HUES48 (cell line): ENCODE data around the gene NOP56.

Experiments
- H3K27ac ChIP-seq: one replicate; pipeline ENCODE4 v1.7.0; 2013; ENCODE audit warnings: low read depth, low read length, inconsistent platforms
- H3K27me3 ChIP-seq: 2 replicates; pipeline ENCODE4 v1.6.1; 2013; ENCODE audit warnings: mild to moderate bottlenecking, low read length; ENCODE audit not compliant: control insufficient read depth, insufficient read depth
- H3K36me3 ChIP-seq: 2 replicates; pipeline ENCODE4 v1.6.1; 2013; ENCODE audit warnings: low read length; ENCODE audit not compliant: control insufficient read depth, insufficient read depth
- H3K4me1 ChIP-seq: 2 replicates; pipeline ENCODE4 v1.6.1; 2013; ENCODE audit warnings: mild to moderate bottlenecking, low read length; ENCODE audit not compliant: control insufficient read depth, insufficient read depth
- H3K4me3 ChIP-seq: 2 replicates; pipeline ENCODE4 v1.5.1; 2013; ENCODE audit warnings: mild to moderate bottlenecking, low read depth, low read length
- H3K9ac ChIP-seq: 2 replicates; pipeline ENCODE4 v1.6.1; 2013; ENCODE audit warnings: mild to moderate bottlenecking, low read depth, low read length, moderate library complexity
- H3K9me3 ChIP-seq: 2 replicates; pipeline ENCODE4 v1.6.1; 2013; ENCODE audit warnings: low read length; ENCODE audit not compliant: control insufficient read depth, insufficient read depth

The NOP56 gene

DNA sequence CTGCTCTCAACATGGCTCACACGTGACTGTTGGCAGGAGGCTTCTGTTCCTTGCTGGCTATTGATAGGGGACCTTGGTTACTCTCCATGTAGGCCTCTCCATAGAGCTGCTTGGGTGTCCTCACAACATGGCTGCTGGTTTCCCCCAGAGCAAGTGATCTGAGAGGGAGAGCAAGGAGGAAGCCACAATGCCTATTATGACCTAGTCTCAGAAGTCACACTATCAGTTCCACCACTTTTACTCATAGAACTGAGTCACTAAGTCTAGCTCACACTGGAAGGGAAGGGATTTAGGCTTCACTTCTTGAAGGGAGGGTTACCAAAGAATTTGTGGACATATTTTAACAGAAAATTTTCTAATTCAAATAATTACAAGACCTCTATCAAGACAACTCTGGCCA lies 8.7 kb upstream of the NOP56 start:
- H3K27me3 ChIP-seq: no peaks in the 10 kb centered on the region
- no peak overlapping the region for H3K4me3 ChIP-seq
- no peaks in the 10 kb centered on the region for H3K9me3 ChIP-seq
- H3K27ac ChIP-seq: no peak overlapping the region
- H3K9ac ChIP-seq: no peak overlapping the region
- H3K4me1 ChIP-seq: no peaks in the 10 kb centered on the region
- no peaks in the 10 kb centered on the region for H3K36me3 ChIP-seq

DNA sequence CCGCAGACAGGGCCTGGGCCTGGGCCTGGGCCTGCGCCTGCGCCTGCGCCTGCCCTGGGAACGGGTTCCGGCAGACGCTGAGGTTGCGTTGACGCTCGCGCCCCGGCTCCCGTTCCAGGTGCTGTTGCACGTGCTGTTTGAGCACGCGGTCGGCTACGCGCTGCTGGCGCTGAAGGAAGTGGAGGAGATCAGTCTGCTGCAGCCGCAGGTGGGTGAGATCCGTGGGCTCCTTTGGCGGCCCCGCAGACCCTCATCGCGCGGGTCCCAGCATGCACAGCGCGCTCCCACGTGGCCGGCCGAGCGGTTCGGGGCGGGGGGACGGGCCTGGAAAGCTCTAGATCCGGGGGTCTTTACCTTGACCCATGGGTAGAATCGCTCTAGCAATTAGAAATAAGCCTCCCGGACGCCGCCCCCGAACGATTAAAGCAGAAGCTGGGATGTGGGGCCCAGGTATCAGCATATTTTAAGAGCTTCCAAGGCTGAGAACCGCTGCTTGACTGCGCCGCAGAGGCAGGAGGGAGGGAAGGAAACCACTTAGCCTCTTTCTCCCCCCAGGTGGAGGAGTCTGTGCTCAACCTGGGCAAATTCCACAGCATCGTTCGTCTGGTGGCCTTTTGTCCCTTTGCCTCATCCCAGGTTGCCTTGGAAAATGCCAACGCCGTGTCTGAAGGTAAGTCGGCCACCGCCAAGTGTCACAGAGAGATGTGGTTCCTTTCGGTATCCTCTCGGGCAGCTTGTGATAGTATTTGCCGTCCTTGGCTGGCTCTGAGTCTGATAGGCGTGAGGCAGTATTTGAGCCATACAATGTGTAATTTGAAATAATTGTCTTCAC lies 508 bp downstream of the NOP56 start:
- Histone ChIP-seq H3K36me3 (peaks cover 49% of the 10 kb centered on the region), H3K27ac (peak overlapping the region; percentile 82), H3K4me3 (peak overlapping the region; percentile 86), H3K9ac (peak overlapping the region; percentile 97), H3K27me3 (no peaks in the 10 kb centered on the region), H3K4me1 (peaks cover 4% of the 10 kb centered on the region; the same call in 1 of the 2 replicates), H3K9me3 (no peaks in the 10 kb centered on the region)

DNA sequence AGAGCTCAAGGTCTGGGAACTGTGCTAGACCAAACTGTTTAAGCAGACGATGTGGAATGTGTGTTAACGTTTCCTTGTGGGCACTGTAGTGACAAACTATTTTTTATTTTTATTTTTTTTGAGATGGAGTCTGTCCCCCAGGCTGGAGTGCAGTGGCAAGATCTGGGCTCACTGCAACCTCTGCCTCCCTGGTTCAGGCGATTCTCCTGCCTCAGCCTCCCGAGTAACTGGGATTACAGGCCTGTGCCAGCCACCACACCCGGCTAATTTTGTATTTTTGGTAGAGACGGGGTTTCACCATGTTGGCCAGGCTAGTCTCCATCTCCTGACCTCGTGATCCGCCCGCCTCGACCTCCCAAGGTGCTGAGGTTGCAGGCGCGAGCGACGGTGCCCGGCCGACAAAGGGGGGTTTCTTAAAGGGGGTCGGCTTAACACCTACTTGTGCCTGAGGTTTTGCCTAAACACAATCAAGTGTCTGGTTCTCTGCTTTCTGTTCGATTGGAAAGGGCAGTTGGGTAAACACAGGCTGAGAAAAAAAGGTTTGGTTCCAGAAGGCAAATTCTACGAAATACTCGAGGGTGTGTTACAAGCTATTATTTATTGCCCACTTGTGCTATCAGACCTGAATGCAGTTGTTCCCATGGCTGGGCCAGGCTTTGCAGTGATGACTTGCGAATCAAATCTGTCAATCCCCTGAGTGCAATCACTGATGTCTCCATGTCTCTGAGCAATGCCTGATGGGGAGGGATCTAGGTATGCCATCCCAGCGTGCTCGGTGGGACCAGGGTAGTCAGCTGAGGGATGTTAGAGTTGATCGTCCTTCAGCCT lies 1.3 kb downstream of the NOP56 start:
- peak overlapping the region; percentile 97 for H3K9ac ChIP-seq
- H3K4me1 ChIP-seq: peaks cover 4% of the 10 kb centered on the region; the same call in 1 of the 2 replicates
- H3K27ac ChIP-seq: no peak overlapping the region
- H3K9me3 ChIP-seq: no peaks in the 10 kb centered on the region
- no peaks in the 10 kb centered on the region for H3K27me3 ChIP-seq
- H3K4me3 ChIP-seq: peak overlapping the region; percentile 86
- peaks cover 57% of the 10 kb centered on the region for H3K36me3 ChIP-seq

DNA sequence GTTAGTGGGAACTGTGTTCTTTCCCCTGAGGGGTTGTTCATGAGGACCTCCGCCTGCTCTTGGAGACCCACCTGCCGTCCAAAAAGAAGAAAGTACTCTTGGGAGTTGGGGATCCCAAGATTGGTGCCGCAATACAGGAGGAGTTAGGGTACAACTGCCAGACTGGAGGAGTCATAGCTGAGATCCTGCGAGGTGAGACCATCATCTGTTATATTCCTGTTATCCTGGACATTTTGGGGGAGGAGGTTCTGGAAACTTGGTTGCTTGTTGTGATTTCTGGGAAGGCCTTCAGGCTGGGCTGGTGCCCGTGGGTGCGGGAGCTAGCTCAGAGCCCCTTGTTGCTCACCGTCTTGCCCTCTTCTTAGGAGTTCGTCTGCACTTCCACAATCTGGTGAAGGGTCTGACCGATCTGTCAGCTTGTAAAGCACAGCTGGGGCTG lies 2.0 kb downstream of the NOP56 start:
- peaks cover 63% of the 10 kb centered on the region for H3K36me3 ChIP-seq
- H3K27ac ChIP-seq: no peak overlapping the region
- no peaks in the 10 kb centered on the region for H3K27me3 ChIP-seq
- H3K9me3 ChIP-seq: no peaks in the 10 kb centered on the region
- H3K4me3 ChIP-seq: peak overlapping the region; percentile 86
- H3K4me1 ChIP-seq: peaks cover 4% of the 10 kb centered on the region; the same call in 1 of the 2 replicates
- H3K9ac ChIP-seq: peak overlapping the region; percentile 18; the same call in 1 of the 2 replicates

DNA sequence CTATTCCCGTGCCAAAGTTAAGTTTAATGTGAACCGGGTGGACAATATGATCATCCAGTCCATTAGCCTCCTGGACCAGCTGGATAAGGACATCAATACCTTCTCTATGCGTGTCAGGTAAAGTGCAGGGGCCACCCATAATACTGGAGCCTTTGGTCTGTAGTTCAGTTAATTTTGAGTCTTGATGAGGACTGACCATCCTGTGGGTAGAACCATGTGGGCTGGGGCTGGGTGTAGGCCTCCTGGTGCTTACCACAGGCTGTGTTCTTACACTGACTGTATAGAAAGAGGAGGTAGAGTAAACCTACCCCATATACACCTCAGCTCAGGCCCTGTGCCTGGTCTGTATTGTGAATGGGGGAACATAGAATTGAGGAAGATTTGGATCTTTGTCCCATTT lies 2.4 kb downstream of the NOP56 start:
- Histone ChIP-seq H3K27ac (no peak overlapping the region), H3K27me3 (no peaks in the 10 kb centered on the region), H3K4me1 (peaks cover 4% of the 10 kb centered on the region; the same call in 1 of the 2 replicates), H3K4me3 (0 out of 2 replicates have a peak overlapping the region, but pooled peaks have one; percentile 86), H3K9me3 (no peaks in the 10 kb centered on the region), H3K36me3 (peaks cover 68% of the 10 kb centered on the region), H3K9ac (no peak overlapping the region)

DNA sequence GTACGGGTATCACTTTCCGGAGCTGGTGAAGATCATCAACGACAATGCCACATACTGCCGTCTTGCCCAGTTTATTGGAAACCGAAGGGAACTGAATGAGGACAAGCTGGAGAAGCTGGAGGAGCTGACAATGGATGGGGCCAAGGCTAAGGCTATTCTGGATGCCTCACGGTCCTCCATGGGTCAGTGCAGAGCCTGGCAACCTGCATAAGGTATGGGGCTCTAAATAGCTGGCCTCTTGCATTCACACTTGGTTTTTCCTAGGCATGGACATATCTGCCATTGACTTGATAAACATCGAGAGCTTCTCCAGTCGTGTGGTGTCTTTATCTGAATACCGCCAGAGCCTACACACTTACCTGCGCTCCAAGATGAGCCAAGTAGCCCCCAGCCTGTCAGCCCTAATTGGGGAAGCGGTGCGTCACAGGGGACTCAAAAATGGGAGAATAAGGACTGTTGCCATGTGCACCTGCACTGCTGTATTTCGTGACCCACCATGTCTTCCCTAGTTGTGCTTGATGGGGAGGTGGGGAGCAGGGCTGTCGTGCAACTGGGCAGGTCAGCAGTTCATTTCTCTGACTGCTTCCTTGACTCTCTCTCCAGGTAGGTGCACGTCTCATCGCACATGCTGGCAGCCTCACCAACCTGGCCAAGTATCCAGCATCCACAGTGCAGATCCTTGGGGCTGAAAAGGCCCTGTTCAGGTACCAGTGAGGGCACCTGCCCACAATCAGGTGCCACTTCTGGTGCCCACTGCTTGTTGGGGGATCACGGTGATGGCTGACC lies 3.1 kb downstream of the NOP56 start:
- Histone ChIP-seq H3K4me3 (no peak overlapping the region), H3K27me3 (no peaks in the 10 kb centered on the region), H3K27ac (peak overlapping the region; percentile 5), H3K4me1 (peaks cover 4% of the 10 kb centered on the region; the same call in 1 of the 2 replicates), H3K36me3 (peaks cover 74% of the 10 kb centered on the region), H3K9me3 (no peaks in the 10 kb centered on the region), H3K9ac (no peak overlapping the region)

DNA sequence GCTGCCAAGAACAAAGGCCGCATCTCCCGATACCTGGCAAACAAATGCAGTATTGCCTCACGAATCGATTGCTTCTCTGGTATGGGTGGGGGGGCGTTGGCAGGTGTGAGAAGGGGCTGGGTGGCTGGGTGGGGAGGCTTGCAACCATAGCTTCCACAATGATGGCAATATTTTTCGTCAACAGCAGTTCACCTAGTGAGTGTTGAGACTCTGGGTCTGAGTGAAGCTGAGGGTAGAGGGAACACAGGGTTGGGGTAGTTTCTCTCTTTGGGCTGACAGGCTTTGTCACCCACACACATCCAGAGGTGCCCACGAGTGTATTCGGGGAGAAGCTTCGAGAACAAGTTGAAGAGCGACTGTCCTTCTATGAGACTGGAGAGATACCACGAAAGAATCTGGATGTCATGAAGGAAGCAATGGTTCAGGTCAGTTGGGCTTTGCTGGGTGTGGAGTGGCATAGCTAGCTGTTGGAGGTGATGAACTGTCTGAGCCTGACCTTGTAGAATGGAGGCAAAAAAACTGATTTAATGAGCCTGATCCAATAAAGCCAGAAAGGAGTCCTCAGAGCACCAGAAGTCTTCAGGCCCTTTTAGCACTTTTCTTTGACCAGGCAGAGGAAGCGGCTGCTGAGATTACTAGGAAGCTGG lies 4.2 kb downstream of the NOP56 start:
- no peaks in the 10 kb centered on the region for H3K9me3 ChIP-seq
- no peak overlapping the region for H3K4me3 ChIP-seq
- no peak overlapping the region for H3K9ac ChIP-seq
- H3K27me3 ChIP-seq: no peaks in the 10 kb centered on the region
- no peaks in the 10 kb centered on the region for H3K4me1 ChIP-seq
- H3K27ac ChIP-seq: peak overlapping the region; percentile 5
- H3K36me3 ChIP-seq: peaks cover 83% of the 10 kb centered on the region

DNA sequence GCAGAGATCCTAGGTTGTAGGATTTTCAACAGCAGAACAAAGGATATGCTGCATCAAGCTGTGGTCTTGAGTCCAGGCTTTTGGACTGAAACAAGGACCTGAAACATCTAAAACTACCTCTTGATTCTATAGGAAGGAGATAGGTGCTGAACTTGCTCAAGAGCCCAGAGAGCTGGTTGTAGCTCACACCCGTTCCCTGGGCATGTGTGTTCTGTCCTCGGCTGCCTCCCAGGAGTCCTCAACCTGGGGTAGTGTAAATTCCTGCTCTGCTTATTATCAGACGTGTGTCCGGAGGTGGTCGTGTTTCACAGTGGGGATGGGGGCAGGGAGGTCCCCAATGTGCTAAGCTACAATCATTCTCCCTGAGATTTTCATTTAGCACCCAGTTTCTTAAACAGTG lies 4.8 kb downstream of the NOP56 start:
- Histone ChIP-seq H3K27ac (no peak overlapping the region), H3K36me3 (peaks cover 90% of the 10 kb centered on the region), H3K4me1 (no peaks in the 10 kb centered on the region), H3K27me3 (no peaks in the 10 kb centered on the region), H3K4me3 (no peak overlapping the region), H3K9ac (no peak overlapping the region), H3K9me3 (no peaks in the 10 kb centered on the region)

DNA sequence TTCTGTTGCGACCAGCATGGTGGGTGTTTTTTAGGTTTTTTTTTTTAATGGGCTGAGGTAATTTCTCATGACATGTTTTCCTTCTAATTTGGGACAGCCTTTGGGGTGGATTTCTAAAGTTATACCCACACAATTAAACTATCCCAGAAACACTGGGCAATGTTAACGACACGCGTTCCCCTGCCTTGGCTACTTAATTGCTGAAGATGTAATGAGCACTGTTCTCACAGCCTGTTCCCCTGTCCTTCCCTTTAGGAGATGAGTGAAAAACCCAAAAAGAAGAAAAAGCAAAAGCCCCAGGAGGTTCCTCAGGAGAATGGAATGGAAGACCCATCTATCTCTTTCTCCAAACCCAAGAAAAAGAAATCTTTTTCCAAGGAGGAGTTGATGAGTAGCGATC lies 5.2 kb downstream of the NOP56 start:
- Histone ChIP-seq H3K27ac (no peak overlapping the region), H3K4me1 (no peaks in the 10 kb centered on the region), H3K4me3 (no peak overlapping the region), H3K36me3 (peaks cover 91% of the 10 kb centered on the region), H3K27me3 (no peaks in the 10 kb centered on the region), H3K9ac (no peak overlapping the region), H3K9me3 (no peaks in the 10 kb centered on the region)
